HG03354 (cell line): Measurements from ENCODE around the gene TUBGCP6.

Experiments used
- ATAC-seq: cut with Tn5 transposase; IDR thresholded peaks from one replicate; pipeline ENCODE4 v1.9.1; 2021; ENCODE audit warnings: mild to moderate bottlenecking; ENCODE audit not compliant: unreplicated experiment, poor library complexity, severe bottlenecking

The TUBGCP6 gene

DNA sequence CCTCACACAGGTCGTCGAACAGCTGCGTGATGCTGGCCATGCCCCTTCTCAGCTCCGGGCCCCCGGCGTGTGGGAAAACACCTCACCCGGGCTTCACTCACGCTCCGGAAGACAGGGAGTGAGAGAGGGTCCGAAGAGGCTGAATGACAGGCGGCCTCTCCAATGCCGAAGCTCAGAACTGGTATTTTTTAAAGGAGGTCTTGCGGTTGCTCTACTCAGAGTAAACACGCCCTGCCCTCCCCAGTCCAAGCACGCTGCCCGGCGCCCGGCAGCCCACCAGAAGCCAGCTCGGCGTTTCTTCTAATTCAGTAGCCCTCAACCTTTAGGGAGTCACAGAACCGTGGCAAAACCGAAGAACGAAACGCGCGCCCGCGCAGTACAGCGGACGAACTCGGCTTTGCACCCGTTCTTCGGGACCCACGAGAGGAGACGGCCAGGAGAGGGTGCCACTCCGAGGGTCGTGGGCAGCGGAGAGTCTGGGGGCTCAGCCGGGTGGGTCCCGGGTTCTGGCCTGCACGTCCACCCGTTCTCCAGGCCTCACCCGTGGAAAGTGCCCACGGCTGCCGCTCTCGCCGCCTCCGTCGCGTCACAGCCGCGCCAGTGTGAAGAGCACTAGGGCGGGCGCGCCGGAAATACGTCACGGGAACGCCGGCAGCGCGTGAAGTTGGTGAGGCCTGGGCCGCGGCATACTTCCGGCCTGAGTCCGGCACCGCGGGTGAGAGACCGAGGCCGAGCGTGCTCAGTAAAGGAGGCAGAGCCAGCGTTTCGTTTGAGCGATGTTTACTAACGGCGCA is at the start of gene TUBGCP6:
Gene TUBGCP6, minus strand, starts transcription at position 604 of the 794 bp plus-strand sequence. Its CDS starts 564 bp downstream, at position 40.
- peak; percentile 73 for ATAC-seq

GRCh38 chr22:50294319-50294656 is 49.5 kb upstream of the TUBGCP6 start:
- no peak for ATAC-seq

DNA sequence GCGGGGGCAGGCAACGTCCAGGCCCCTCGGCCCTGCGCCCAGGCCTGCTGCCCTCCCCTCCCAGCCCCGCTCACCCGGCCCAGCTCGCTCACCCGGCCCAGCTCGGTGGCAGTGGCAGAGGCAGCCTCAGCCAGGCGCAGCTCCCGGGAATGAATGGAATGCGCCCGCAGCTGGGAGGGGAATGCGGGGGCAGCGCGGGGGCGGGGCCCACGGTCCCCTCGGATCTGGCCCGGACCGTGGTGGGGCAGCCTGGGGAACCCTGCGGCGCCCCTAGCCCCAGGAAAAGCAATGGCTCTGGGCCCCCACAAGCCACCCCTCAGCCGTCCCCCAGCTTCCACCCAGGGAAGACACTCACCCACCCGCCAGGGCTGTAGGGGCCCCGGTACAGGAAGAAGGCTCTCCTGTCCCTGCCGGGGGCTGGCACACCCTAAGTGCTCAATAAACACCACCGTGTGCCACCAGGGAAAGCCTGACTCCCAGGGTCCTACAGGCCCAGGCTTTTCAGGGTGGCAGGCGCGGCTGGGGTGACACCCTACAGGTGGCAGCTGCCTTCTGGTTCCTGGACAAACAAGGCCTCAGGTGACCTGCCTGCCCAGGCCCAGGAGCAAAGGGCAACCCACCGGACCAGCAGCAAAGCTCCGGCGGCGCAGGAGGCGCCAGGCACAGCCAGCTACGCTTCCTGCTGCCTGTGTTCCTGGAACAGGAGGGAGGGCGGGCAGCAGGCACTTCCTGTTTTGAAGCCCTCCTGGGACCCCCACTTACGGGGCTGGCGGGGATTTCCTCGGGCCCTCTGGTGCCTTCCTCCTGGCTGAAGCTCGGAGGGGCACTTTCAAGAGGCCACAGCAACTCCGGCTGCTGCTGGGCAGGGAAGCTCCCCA is 48.9 kb upstream of the TUBGCP6 start:
- no peak for ATAC-seq

GRCh38 chr22:50292643-50293440 is 48.0 kb upstream of the TUBGCP6 start:
- no peak for ATAC-seq

DNA sequence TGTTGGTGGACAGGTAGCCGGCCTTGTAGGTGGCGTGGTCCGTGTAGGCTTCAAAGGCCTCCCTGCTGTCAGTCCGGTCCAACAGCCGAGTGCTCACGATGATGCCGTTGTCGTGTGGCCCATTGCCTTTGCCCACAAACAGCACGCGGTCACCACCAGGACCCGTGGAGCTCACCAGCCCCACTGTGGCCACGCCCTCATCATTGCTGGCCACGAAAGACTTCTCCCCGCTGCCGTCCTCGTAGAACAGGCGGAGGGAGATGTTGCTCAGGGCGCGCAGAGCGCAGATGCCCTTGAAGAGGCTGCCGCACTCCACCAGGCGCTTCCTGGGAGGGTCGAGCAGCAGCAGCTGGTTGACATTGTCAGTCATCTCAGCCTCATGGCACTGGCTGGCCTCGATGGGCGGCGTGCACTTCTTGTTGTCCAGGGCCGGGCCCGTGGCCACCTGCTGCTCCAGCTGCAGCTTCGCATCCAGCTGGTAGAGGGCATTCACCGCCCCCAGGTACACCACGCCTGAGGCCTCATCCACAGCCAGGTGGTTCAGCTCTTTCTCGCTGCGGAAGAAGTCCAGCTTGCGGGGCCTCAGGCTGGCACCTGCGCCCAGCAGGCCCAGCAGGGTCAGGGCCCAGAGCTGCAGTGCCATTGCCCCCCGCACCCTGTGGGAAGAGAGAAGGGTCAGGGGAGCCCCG is 45.3 kb upstream of the TUBGCP6 start:
- ATAC-seq: no peak

GRCh38 chr22:50289151-50289941 is 44.5 kb upstream of the TUBGCP6 start:
- no peak for ATAC-seq

GRCh38 chr22:50287731-50288130 is 42.9 kb upstream of the TUBGCP6 start:
- no peak for ATAC-seq

DNA sequence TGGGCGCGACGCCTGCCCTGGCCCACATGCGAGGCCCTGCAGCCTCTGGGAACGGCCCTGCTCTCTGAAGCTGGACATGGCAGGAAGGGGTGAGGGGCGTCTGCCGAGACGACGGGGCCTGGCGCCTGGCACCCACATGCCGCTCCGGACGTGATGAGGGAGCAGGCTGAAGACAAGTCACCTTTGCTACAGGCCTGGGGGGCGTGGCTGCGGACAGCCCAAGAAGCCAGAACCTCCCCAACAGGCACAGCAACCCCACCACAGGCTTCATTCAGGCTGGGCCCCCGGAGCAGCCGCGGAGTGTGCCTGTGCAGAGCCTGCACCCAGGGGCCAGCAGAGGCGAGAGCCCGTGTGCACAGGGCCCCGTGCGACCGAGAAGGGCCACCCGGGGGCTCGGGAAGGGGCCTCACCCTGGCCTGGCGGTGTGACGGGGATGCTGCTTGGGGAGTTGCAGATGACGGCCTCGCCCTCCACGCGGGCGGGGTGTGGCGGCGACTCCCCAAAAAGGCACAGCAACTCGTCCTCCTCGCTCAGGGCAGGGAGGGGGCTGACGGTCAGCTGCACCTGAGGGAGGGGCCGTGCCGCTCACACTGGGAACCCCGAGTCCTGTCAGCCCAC is 42.0 kb upstream of the TUBGCP6 start:
- ATAC-seq: no peak

GRCh38 chr22:50286275-50286674 is 41.5 kb upstream of the TUBGCP6 start:
- no peak for ATAC-seq

- ATAC-seq: no peak
These were observed 40.9 kb upstream of the TUBGCP6 start for GRCh38 chr22:50285568-50286229.

GRCh38 chr22:50284479-50284878 is 39.7 kb upstream of the TUBGCP6 start:
- ATAC-seq: no peak

DNA sequence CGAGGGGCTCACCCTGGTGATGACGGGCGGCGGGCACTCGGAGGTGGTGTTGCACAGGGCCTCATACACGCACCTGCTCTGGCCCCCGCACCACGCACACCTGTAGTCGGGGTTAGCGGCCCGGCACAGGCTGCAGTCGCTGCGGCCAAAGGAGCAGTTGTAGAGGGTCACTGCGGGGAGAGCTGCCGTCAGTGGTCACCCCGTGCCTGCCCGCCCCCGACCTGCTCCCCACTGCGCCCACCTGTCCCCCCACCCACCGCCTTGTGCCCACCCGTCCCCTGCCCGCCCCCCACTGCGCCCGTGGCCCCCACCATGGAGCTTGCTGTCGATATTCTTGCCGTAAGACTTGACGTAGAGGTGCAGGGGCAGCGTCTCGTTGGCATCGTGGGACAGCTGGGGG is 39.0 kb upstream of the TUBGCP6 start:
- no peak for ATAC-seq

DNA sequence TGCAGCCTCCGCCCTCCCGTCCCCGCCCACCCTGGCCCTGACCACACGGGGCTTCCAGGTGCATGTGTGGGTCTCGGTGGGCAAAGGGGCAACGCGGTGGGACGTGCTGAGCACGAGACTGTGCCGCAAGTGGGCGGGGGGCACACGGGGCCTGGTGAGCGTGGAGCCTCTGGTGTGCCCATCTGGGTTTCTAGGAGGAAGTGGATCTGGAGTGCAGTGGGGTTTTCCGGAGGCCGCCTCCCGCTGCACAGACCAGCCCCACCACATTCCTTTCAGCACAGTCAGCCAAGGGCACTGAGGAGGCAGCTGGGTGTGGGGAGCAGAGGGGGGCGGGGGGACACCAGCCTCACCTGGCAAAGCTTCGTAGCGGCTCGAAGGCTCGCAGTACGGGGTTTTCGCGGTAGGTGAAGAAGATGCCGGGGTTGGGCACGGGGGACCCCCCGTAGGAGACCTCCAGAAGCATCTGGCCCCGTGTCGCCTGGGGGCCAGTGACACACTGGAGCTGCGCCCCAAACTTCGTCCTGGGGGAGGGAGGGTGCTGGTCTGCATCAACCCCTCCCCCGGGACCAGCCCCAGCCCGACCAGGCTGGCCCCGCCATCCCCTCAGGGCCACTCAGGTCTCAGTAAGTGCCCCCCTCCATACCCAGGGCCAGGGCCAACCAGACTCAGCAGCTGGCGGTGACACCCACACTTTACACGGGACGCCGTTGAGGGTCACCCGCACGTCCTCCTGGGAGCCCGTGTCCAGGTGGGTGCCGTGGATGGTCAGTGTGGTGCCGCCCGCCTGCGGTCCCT is 37.7 kb upstream of the TUBGCP6 start:
- ATAC-seq: no peak

- no peak for ATAC-seq
These were observed 37.1 kb upstream of the TUBGCP6 start for GRCh38 chr22:50281957-50282356.

DNA sequence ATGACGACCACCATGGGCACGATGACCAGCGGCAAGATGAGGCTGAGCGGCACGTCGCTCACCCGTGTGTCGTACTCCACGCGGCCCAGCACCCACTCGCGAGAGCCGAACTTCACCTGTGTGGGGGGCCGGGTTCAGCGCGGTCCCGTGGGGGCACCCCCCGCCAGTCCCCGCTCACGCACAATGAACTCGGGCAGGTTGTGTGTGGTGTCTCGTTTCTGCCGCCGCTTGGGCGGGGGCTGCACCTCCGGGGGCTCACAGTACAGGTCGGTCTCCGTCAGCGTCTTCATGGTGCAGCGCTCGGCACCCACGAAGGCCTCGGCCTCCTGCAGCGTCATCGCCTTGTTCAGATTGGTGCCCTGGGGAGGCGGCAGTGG is 36.5 kb upstream of the TUBGCP6 start:
- no peak for ATAC-seq

DNA sequence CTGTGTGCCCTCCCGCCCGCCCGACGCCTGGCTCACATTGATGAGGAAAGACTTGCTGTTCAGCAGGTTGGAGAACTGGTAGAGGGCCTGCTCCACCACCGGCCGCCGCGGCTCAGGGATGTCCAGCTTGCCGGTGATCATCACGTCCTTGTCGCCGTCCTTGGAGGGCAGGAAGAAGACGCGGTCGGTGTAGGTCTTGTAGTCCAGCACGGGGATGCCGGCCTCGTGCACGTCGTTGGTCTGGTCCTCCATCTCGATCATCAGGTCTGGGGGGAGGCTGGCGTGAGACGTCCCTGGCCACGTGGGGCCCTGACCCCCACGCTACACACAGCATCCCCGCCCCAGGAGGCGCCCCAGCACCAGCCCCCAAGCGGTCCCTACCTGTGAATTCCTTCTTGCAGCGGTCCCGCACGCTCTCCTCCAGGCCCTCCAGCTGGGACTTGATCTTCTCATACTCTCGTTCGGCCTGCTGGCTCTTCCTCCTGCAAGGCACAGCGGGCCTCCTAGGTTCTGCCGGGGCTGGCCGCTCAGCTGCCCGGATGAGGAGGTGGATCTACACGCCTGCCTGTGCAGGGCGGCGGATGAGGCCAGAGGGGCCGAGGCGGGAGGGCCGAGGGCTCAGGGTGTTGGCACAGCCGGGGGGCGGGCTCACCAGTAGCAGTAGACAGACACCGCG is 36.0 kb upstream of the TUBGCP6 start:
- ATAC-seq: no peak
